T-helper 17 cell (primary cell): ENCODE data around the gene BLOC1S6. TPM values are rescaled to one million over a fixed set of nuclear protein-coding genes. Genes with fewer than 3 reads are reported as not detected.
A peak's percentile ranks its signal among the peaks of the same experiment; 100 is the strongest.
"Not testable (repeated sequence)": the region's sequence is repeated elsewhere in the genome, so short reads cannot be mapped to it uniquely, and the experiment has no call there.

Experiments used
- ATAC-seq: fragments of 150-1000 bp; cut with Tn5 transposase; 2 replicates; pipeline ENCODE4 v1.10.0; 2021; ENCODE audit warnings: mild to moderate bottlenecking, moderate library complexity
- DNase-seq, 3 donors: peaks; one replicate each; pipeline versions ENCODE4 v3.0.0 to v3.0.0-alpha.2; 2020 to 2021
- H3K9me3 ChIP-seq: one replicate; pipeline ENCODE4 v1.7.0; 2013; ENCODE audit warnings: low read length, mild to moderate bottlenecking; ENCODE audit not compliant: control insufficient read depth, poor library complexity, severe bottlenecking
- H3K27ac Mint-ChIP-seq: one replicate; pipeline ENCODE4 v1.8.0; 2022; ENCODE audit warnings: mild to moderate bottlenecking, moderate library complexity, mixed read lengths
- H3K27me3 Mint-ChIP-seq: one replicate; pipeline ENCODE4 v1.8.0; 2022; ENCODE audit warnings: mixed read lengths
- H3K36me3 Mint-ChIP-seq: one replicate; pipeline ENCODE4 v1.8.0; 2022; ENCODE audit warnings: low read depth, mixed read lengths
- H3K4me1 Mint-ChIP-seq: one replicate; pipeline ENCODE4 v1.8.0; 2022; ENCODE audit warnings: mild to moderate bottlenecking, mixed read lengths
- H3K4me3 Mint-ChIP-seq: one replicate; pipeline ENCODE4 v1.8.0; 2022; ENCODE audit warnings: mild to moderate bottlenecking, moderate library complexity, mixed read lengths
- total RNA-seq, 4 donors: library from RNA in 2 of 4; stranded (reverse) in 2 of 4; gene quantifications; one replicate each; pipeline ENCODE4 v1.2.3 and lab custom pipeline; 2022 to 2026

Gene BLOC1S6
- total RNA-seq, 2 donors from 2014 or later: 48.5 to 66.2 TPM

GRCh38 chr15:45637141-45637540 lies 50.0 kb downstream of the BLOC1S6 start:
- H3K27me3 Mint-ChIP-seq: no peaks in the 10 kb centered on the region
- DNase-seq (no peak), ATAC-seq (no peak)
- H3K36me3 Mint-ChIP-seq: peaks cover 3% of the 10 kb centered on the region
- no peaks in the 10 kb centered on the region for H3K9me3 ChIP-seq
- H3K4me3 Mint-ChIP-seq: peak overlapping the region; percentile 97
- H3K27ac Mint-ChIP-seq: peak overlapping the region; percentile 95
- peaks cover 40% of the 10 kb centered on the region for H3K4me1 Mint-ChIP-seq

GRCh38 chr15:45637552-45638033 lies 50.4 kb downstream of the BLOC1S6 start:
- Mint-ChIP-seq H3K4me3 (peak overlapping the region; percentile 97), H3K4me1 (peaks cover 43% of the 10 kb centered on the region), H3K27me3 (no peaks in the 10 kb centered on the region), H3K27ac (peak overlapping the region; percentile 95), H3K36me3 (peaks cover 4% of the 10 kb centered on the region)
- ATAC-seq: peak; percentile 69
- peak in 2 of 3 donors; percentile 15 to 25 for DNase-seq
- no peaks in the 10 kb centered on the region for H3K9me3 ChIP-seq

- H3K9me3 ChIP-seq: no peaks in the 10 kb centered on the region
- Mint-ChIP-seq H3K4me3 (no peak overlapping the region), H3K27ac (no peak overlapping the region), H3K4me1 (peaks cover 61% of the 10 kb centered on the region), H3K27me3 (no peaks in the 10 kb centered on the region), H3K36me3 (peaks cover 7% of the 10 kb centered on the region)
- DNase-seq (no peak), ATAC-seq (no peak)
Observed at GRCh38 chr15:45640616-45641015, 53.4 kb downstream of the BLOC1S6 start.

- H3K4me3 Mint-ChIP-seq: no peak overlapping the region
- H3K36me3 Mint-ChIP-seq: peaks cover 7% of the 10 kb centered on the region
- H3K27me3 Mint-ChIP-seq: no peaks in the 10 kb centered on the region
- peaks cover 63% of the 10 kb centered on the region for H3K4me1 Mint-ChIP-seq
- ATAC-seq: no peak
- DNase-seq: no peak
- no peaks in the 10 kb centered on the region for H3K9me3 ChIP-seq
- peak overlapping the region; percentile 67 for H3K27ac Mint-ChIP-seq
Observed at GRCh38 chr15:45641374-45641781, 54.2 kb downstream of the BLOC1S6 start.

GRCh38 chr15:45641999-45642932 lies 55.1 kb downstream of the BLOC1S6 start:
- no peak for ATAC-seq
- DNase-seq: no peak
- Mint-ChIP-seq H3K36me3 (peaks cover 7% of the 10 kb centered on the region), H3K27me3 (no peaks in the 10 kb centered on the region), H3K4me1 (peaks cover 62% of the 10 kb centered on the region), H3K27ac (peak overlapping the region; percentile 67), H3K4me3 (no peak overlapping the region)
- no peaks in the 10 kb centered on the region for H3K9me3 ChIP-seq

- Mint-ChIP-seq H3K36me3 (peaks cover 7% of the 10 kb centered on the region), H3K27ac (peak overlapping the region; percentile 19), H3K4me1 (peaks cover 57% of the 10 kb centered on the region), H3K27me3 (no peaks in the 10 kb centered on the region), H3K4me3 (no peak overlapping the region)
- no peak for ATAC-seq
- DNase-seq: no peak
- no peaks in the 10 kb centered on the region for H3K9me3 ChIP-seq
Observed at GRCh38 chr15:45644437-45644836, 57.3 kb downstream of the BLOC1S6 start.

- DNase-seq: no peak
- H3K27me3 Mint-ChIP-seq: no peaks in the 10 kb centered on the region
- H3K4me3 Mint-ChIP-seq: peak overlapping the region; percentile 41
- peaks cover 55% of the 10 kb centered on the region for H3K4me1 Mint-ChIP-seq
- ATAC-seq: no peak
- peaks cover 4% of the 10 kb centered on the region for H3K36me3 Mint-ChIP-seq
- H3K27ac Mint-ChIP-seq: peak overlapping the region; percentile 19
- no peaks in the 10 kb centered on the region for H3K9me3 ChIP-seq
Observed at GRCh38 chr15:45645026-45645980, 58.1 kb downstream of the BLOC1S6 start.

GRCh38 chr15:45646220-45646619 lies 59.0 kb downstream of the BLOC1S6 start:
- Mint-ChIP-seq H3K27me3 (no peaks in the 10 kb centered on the region), H3K27ac (peak overlapping the region; percentile 21), H3K4me1 (peaks cover 54% of the 10 kb centered on the region), H3K36me3 (peaks cover 4% of the 10 kb centered on the region), H3K4me3 (no peak overlapping the region)
- ATAC-seq (no peak), DNase-seq (no peak)
- H3K9me3 ChIP-seq: no peaks in the 10 kb centered on the region

- Mint-ChIP-seq H3K27me3 (no peaks in the 10 kb centered on the region), H3K36me3 (peaks cover under 1% of the 10 kb centered on the region), H3K4me3 (no peak overlapping the region), H3K4me1 (peaks cover 48% of the 10 kb centered on the region), H3K27ac (peak overlapping the region; percentile 88)
- H3K9me3 ChIP-seq: no peaks in the 10 kb centered on the region
- DNase-seq (no peak), ATAC-seq (no peak)
Observed at GRCh38 chr15:45647828-45648227, 60.6 kb downstream of the BLOC1S6 start.

- no peak for ATAC-seq
- H3K9me3 ChIP-seq: no peaks in the 10 kb centered on the region
- peaks cover 50% of the 10 kb centered on the region for H3K4me1 Mint-ChIP-seq
- H3K4me3 Mint-ChIP-seq: peak overlapping the region; percentile 36
- peak overlapping the region; percentile 88 for H3K27ac Mint-ChIP-seq
- no peaks in the 10 kb centered on the region for H3K36me3 Mint-ChIP-seq
- DNase-seq: no peak
- no peaks in the 10 kb centered on the region for H3K27me3 Mint-ChIP-seq
Observed at GRCh38 chr15:45648521-45649200, 61.5 kb downstream of the BLOC1S6 start.

- peak overlapping the region; percentile 88 for H3K27ac Mint-ChIP-seq
- H3K4me3 Mint-ChIP-seq: peak overlapping the region; percentile 25
- ATAC-seq: not testable (repeated sequence)
Observed at GRCh38 chr15:45650007-45650406, 62.8 kb downstream of the BLOC1S6 start.

GRCh38 chr15:45650889-45651525 lies 63.8 kb downstream of the BLOC1S6 start:
- Mint-ChIP-seq H3K4me3 (no peak overlapping the region), H3K27ac (no peak overlapping the region), H3K4me1 (peaks cover 48% of the 10 kb centered on the region), H3K36me3 (no peaks in the 10 kb centered on the region), H3K27me3 (no peaks in the 10 kb centered on the region)
- ATAC-seq: no peak
- no peak for DNase-seq
- H3K9me3 ChIP-seq: no peaks in the 10 kb centered on the region

More at GRCh38 chr15:45650007-45650406, 62.8 kb downstream of the BLOC1S6 start:
- DNase-seq, H3K36me3 Mint-ChIP-seq, H3K27me3 Mint-ChIP-seq, H3K9me3 ChIP-seq: not testable (repeated sequence)
- peaks cover 51% of the 10 kb centered on the region for H3K4me1 Mint-ChIP-seq
